WTC11 (cell line): Measurements from ENCODE around the gene RXRA. TPM values are rescaled to one million over a fixed set of nuclear protein-coding genes. Genes with fewer than 3 reads are reported as not detected.
A peak's percentile ranks its signal among the peaks of the same experiment; 100 is the strongest.

Source experiments
- ATAC-seq: fragments of 200-7000 bp; cut with Tn5 transposase; 2 replicates; pipeline ENCODE4 v1.10.0; 2021; ENCODE audit warnings: mild to moderate bottlenecking, moderate library complexity
- CTCF ChIA-PET: fragments of 300-600 bp; sonication (Branson Sonifier 250); formaldehyde crosslinking; loops from one replicate; lab custom pipeline; 2021; ENCODE audit warnings: antibody characterized with exemption; lab: Charles Lee
- POLR2A ChIA-PET: fragments of 350-600 bp; sonication (Branson Sonifier 250); formaldehyde crosslinking; loops from one replicate; lab custom pipeline; 2021; ENCODE audit warnings: antibody characterized with exemption; lab: Charles Lee
- DNase-seq: peaks from one replicate; pipeline ENCODE4 v3.0.0; 2021; ENCODE audit warnings: low spot score
- H3K27ac Mint-ChIP-seq: 2 replicates; pipeline ENCODE4 v1.8.0; 2021; ENCODE audit warnings: mixed read lengths
- H3K27me3 Mint-ChIP-seq: 2 replicates; pipeline ENCODE4 v1.8.0; 2021; ENCODE audit warnings: low read depth, mild to moderate bottlenecking, moderate library complexity, mixed read lengths
- H3K36me3 Mint-ChIP-seq: 2 replicates; pipeline ENCODE4 v1.8.0; 2021; ENCODE audit warnings: mixed read lengths
- H3K4me1 Mint-ChIP-seq: 2 replicates; pipeline ENCODE4 v1.8.0; 2022; ENCODE audit warnings: mixed read lengths
- H3K4me3 Mint-ChIP-seq: 2 replicates; pipeline ENCODE4 v1.8.0; 2021; ENCODE audit warnings: mild to moderate bottlenecking, moderate library complexity, mixed read lengths
- H3K9me3 Mint-ChIP-seq: 2 replicates; pipeline ENCODE4 v1.8.0; 2021; ENCODE audit warnings: mixed read lengths
- CBFB ChIP-seq: sonication (generic); formaldehyde crosslinking; IDR thresholded peaks from 2 replicates; pipeline ENCODE4 v1.8.1; 2022; ENCODE audit warnings: mild to moderate bottlenecking, low read depth, missing genetic modification reagents
- JUN ChIP-seq: sonication (generic); formaldehyde crosslinking; IDR thresholded peaks from 2 replicates; pipeline ENCODE4 v1.8.0; 2023; ENCODE audit warnings: mild to moderate bottlenecking, missing genetic modification reagents
- NFATC4 ChIP-seq: fragments of 250-450 bp; sonication (Bioruptor Pico); IDR thresholded peaks from 2 replicates; pipeline ENCODE4 v1.9.0; 2021; ENCODE audit warnings: mild to moderate bottlenecking
- NR2C2 ChIP-seq: sonication (generic); formaldehyde crosslinking; IDR thresholded peaks from 2 replicates; pipeline ENCODE4 v1.8.0; 2022; ENCODE audit warnings: mild to moderate bottlenecking, missing genetic modification reagents
- PREB ChIP-seq: sonication (generic); formaldehyde crosslinking; IDR thresholded peaks from 2 replicates; pipeline ENCODE4 v1.8.1; 2022; ENCODE audit warnings: mild to moderate bottlenecking, missing genetic modification reagents, moderate library complexity, borderline replicate concordance
- SMAD4 ChIP-seq: sonication (generic); formaldehyde crosslinking; IDR thresholded peaks from 2 replicates; pipeline ENCODE4 v1.8.0; 2022; ENCODE audit warnings: mild to moderate bottlenecking, missing genetic modification reagents
- STAT6 ChIP-seq: sonication (generic); formaldehyde crosslinking; conservative IDR thresholded peaks from 2 replicates; pipeline ENCODE4 v1.8.1; 2023; ENCODE audit warnings: mild to moderate bottlenecking, low read depth, missing genetic modification reagents, moderate library complexity
- ZBTB21 ChIP-seq: sonication (generic); formaldehyde crosslinking; IDR thresholded peaks from 2 replicates; pipeline ENCODE4 v1.8.1; 2023; ENCODE audit warnings: mild to moderate bottlenecking, missing genetic modification reagents, borderline replicate concordance
- ZNF219 ChIP-seq: sonication (generic); formaldehyde crosslinking; IDR thresholded peaks from 2 replicates; pipeline ENCODE4 v1.8.0; 2023; ENCODE audit warnings: missing genetic modification reagents, mild to moderate bottlenecking, borderline replicate concordance
- ZNF281 ChIP-seq: sonication (generic); formaldehyde crosslinking; IDR thresholded peaks from 2 replicates; pipeline ENCODE4 v1.8.0; 2023; ENCODE audit warnings: mild to moderate bottlenecking, missing genetic modification reagents
- ZNF423 ChIP-seq: fragments of 250-450 bp; sonication (Bioruptor Pico); IDR thresholded peaks from 2 replicates; pipeline ENCODE4 v2.1.2; 2022; ENCODE audit warnings: mild to moderate bottlenecking, moderate library complexity
- total RNA-seq: library from RNA; stranded (reverse); gene quantifications from 3 replicates; pipeline ENCODE4 v1.2.3, GENCODE V29; 2021
- TF ChIP-seq, protein P1 (sequence below): sonication (generic); formaldehyde crosslinking; IDR thresholded peaks from 2 replicates; pipeline ENCODE4 v1.8.1; 2023; ENCODE audit warnings: mild to moderate bottlenecking, missing genetic modification reagents, borderline replicate concordance
- TF ChIP-seq, protein P2 (sequence below): fragments of 250-450 bp; sonication (Bioruptor Pico); IDR thresholded peaks from 2 replicates; pipeline ENCODE4 v1.8.0; 2021; ENCODE audit warnings: mild to moderate bottlenecking
- TF ChIP-seq, protein P3 (sequence below): fragments of 200-600 bp; IDR thresholded peaks from 2 replicates; pipeline ENCODE4 v1.8.0; 2022; ENCODE audit warnings: antibody characterized with exemption
- TF ChIP-seq, protein P4 (sequence below): fragments of 250-450 bp; sonication (Bioruptor Pico); IDR thresholded peaks from 2 replicates; pipeline ENCODE4 v1.9.0; 2021; ENCODE audit warnings: moderate library complexity, mild to moderate bottlenecking, inconsistent platforms, borderline replicate concordance
- TF ChIP-seq, protein P5 (sequence below): sonication (generic); formaldehyde crosslinking; IDR thresholded peaks from 2 replicates; pipeline ENCODE4 v1.8.0; 2023; ENCODE audit warnings: missing genetic modification reagents

The RXRA gene
- total RNA-seq, 1 experiment from 2014 or later, result 27.5 TPM

DNA sequence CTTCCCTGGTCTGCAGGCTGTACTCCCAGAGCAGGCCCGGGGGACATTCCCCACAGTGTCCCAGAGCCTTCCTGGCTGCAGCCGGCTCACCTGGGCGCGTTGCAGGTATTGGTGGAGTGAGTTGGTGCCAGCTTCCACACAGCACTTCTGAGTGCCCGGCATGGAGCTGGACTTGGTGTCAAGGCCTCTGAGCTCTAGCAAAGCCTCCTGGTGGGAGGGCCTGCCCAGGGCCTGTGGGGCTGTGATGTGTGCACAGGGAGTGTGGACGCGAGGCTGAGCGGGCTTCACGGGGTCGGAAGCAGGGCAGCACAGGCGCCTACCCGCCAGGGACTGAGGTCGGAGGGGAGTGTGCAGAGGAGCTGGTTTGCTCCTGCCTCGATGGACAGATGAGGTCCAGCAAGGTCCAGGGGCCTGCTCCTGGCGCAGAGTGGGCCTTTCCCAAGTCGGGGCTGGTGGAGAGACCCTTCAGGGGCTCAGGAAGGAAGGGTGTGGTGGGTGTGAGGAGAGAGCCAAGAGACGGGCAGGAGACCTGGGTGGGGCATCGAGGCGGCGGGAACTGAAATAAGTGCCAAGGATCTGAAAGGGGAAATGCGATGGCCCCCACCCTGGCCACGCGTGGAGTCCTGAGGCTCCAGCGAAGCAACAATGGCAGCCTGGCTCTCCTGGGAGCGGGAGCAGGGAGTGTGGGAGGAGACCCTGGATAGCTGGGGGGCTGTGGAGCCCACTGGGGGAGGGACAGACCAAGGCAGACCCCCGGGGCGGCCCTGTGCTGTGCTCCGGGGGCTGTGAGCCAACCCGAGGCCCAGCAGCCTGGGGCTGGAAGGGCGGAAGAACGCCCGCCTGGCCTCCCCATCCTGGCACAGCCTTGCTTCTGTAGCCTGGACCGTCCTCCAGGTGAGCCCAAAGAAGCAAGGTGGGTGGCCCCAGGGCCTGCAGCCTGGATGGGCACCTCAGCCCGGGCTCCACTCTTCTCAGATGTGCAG lies 78.4 kb downstream of the RXRA start:
- no peaks in the 10 kb centered on the region for H3K27me3 Mint-ChIP-seq
- no peak overlapping the region for H3K4me3 Mint-ChIP-seq
- H3K36me3 Mint-ChIP-seq, result no peaks in the 10 kb centered on the region
- no peaks in the 10 kb centered on the region for H3K9me3 Mint-ChIP-seq
- TF ChIP-seq, protein P1, sequence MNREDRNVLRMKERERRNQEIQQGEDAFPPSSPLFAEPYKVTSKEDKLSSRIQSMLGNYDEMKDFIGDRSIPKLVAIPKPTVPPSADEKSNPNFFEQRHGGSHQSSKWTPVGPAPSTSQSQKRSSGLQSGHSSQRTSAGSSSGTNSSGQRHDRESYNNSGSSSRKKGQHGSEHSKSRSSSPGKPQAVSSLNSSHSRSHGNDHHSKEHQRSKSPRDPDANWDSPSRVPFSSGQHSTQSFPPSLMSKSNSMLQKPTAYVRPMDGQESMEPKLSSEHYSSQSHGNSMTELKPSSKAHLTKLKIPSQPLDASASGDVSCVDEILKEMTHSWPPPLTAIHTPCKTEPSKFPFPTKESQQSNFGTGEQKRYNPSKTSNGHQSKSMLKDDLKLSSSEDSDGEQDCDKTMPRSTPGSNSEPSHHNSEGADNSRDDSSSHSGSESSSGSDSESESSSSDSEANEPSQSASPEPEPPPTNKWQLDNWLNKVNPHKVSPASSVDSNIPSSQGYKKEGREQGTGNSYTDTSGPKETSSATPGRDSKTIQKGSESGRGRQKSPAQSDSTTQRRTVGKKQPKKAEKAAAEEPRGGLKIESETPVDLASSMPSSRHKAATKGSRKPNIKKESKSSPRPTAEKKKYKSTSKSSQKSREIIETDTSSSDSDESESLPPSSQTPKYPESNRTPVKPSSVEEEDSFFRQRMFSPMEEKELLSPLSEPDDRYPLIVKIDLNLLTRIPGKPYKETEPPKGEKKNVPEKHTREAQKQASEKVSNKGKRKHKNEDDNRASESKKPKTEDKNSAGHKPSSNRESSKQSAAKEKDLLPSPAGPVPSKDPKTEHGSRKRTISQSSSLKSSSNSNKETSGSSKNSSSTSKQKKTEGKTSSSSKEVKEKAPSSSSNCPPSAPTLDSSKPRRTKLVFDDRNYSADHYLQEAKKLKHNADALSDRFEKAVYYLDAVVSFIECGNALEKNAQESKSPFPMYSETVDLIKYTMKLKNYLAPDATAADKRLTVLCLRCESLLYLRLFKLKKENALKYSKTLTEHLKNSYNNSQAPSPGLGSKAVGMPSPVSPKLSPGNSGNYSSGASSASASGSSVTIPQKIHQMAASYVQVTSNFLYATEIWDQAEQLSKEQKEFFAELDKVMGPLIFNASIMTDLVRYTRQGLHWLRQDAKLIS (CRISPR knock-in tag), result no peak
- TF ChIP-seq, protein P2, sequence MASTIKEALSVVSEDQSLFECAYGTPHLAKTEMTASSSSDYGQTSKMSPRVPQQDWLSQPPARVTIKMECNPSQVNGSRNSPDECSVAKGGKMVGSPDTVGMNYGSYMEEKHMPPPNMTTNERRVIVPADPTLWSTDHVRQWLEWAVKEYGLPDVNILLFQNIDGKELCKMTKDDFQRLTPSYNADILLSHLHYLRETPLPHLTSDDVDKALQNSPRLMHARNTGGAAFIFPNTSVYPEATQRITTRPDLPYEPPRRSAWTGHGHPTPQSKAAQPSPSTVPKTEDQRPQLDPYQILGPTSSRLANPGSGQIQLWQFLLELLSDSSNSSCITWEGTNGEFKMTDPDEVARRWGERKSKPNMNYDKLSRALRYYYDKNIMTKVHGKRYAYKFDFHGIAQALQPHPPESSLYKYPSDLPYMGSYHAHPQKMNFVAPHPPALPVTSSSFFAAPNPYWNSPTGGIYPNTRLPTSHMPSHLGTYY (CRISPR knock-in tag), result no peak
- TF ChIP-seq, protein P3, sequence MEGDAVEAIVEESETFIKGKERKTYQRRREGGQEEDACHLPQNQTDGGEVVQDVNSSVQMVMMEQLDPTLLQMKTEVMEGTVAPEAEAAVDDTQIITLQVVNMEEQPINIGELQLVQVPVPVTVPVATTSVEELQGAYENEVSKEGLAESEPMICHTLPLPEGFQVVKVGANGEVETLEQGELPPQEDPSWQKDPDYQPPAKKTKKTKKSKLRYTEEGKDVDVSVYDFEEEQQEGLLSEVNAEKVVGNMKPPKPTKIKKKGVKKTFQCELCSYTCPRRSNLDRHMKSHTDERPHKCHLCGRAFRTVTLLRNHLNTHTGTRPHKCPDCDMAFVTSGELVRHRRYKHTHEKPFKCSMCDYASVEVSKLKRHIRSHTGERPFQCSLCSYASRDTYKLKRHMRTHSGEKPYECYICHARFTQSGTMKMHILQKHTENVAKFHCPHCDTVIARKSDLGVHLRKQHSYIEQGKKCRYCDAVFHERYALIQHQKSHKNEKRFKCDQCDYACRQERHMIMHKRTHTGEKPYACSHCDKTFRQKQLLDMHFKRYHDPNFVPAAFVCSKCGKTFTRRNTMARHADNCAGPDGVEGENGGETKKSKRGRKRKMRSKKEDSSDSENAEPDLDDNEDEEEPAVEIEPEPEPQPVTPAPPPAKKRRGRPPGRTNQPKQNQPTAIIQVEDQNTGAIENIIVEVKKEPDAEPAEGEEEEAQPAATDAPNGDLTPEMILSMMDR, result no peak
- TF ChIP-seq, protein P4, sequence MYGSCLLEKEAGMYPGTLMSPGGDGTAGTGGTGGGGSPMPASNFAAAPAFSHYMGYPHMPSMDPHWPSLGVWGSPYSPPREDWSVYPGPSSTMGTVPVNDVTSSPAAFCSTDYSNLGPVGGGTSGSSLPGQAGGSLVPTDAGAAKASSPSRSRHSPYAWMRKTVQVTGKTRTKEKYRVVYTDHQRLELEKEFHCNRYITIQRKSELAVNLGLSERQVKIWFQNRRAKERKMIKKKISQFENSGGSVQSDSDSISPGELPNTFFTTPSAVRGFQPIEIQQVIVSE (CRISPR knock-in tag), result no peak
- no peak for TF ChIP-seq ZNF423
- TF ChIP-seq, protein P5, sequence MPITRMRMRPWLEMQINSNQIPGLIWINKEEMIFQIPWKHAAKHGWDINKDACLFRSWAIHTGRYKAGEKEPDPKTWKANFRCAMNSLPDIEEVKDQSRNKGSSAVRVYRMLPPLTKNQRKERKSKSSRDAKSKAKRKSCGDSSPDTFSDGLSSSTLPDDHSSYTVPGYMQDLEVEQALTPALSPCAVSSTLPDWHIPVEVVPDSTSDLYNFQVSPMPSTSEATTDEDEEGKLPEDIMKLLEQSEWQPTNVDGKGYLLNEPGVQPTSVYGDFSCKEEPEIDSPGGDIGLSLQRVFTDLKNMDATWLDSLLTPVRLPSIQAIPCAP (CRISPR knock-in tag), result no peak
- no peak for TF ChIP-seq JUN (CRISPR knock-in tag)
- TF ChIP-seq NR2C2 (CRISPR knock-in tag), result no peak
- peak overlapping the region; percentile 70 for H3K27ac Mint-ChIP-seq
- H3K4me1 Mint-ChIP-seq, result peaks cover 8% of the 10 kb centered on the region
- no peak for ATAC-seq
- no peak for DNase-seq
- ChIA-PET CTCF (interaction anchor here (1.2 kb wide), 1 partner anchor 38 kb away, joined by 4 read pairs; no protein-coding TSS in a partner anchor), POLR2A (no interaction called here)

GRCh38 chr9:134405527-134405926 lies 79.3 kb downstream of the RXRA start:
- Mint-ChIP-seq H3K4me1 (peaks cover 12% of the 10 kb centered on the region), H3K27ac (peak overlapping the region; percentile 84; the same call in 1 of the 2 replicates), H3K9me3 (no peaks in the 10 kb centered on the region), H3K27me3 (no peaks in the 10 kb centered on the region), H3K4me3 (no peak overlapping the region), H3K36me3 (no peaks in the 10 kb centered on the region)
- no peak for ATAC-seq
- TF ChIP-seq ZNF281 (CRISPR knock-in tag), result no peak
- TF ChIP-seq ZBTB21 (CRISPR knock-in tag), result no peak
- TF ChIP-seq ZNF219 (CRISPR knock-in tag), result no peak
- TF ChIP-seq PREB (CRISPR knock-in tag), result no peak
- no peak for TF ChIP-seq SMAD4 (CRISPR knock-in tag)
- TF ChIP-seq NFATC4 (CRISPR knock-in tag), result no peak
- TF ChIP-seq STAT6 (CRISPR knock-in tag), result no peak
- TF ChIP-seq CBFB (CRISPR knock-in tag), result no peak
- no peak for DNase-seq
- ChIA-PET POLR2A (no interaction called here), CTCF (interaction anchor here (0.6 to 1.0 kb wide), 2 partner anchors 39 to 241 kb away, joined by 3 to 5 read pairs; no protein-coding TSS in a partner anchor)
